IMR-90 (cell line): ENCODE data around the gene NETO2. TPM values are rescaled to one million over a fixed set of nuclear protein-coding genes. Genes with fewer than 3 reads are reported as not detected.

Experiments used
- ATAC-seq: fragments of 200-7000 bp; cut with Tn5 transposase; 2 replicates; pipeline ENCODE4 v1.9.1; 2020; ENCODE audit warnings: low read depth, mild to moderate bottlenecking, moderate library complexity
- BruUV-seq: library from RNA; stranded (reverse); fragments of 400-500 nt; replicated peaks from 2 replicates; lab custom pipeline; 2021; lab: Mats Ljungman, UMichigan
- CTCF ChIA-PET: fragments of 300-600 bp; formaldehyde crosslinking; extraction: SDS; loops from one replicate; lab custom pipeline; 2021; ENCODE audit warnings: antibody characterized with exemption; lab: Yijun Ruan, JAX
- POLR2A ChIA-PET: fragments of 300-600 bp; sonication (Branson Sonifier 250); formaldehyde crosslinking; loops from one replicate; lab custom pipeline; 2022; ENCODE audit warnings: antibody characterized with exemption; ENCODE audit not compliant: unreplicated experiment; lab: Charles Lee
- DNase-seq: peaks from one replicate; pipeline ENCODE4 v3.0.0; 2013
- H2AFZ ChIP-seq: replicated peaks from 2 replicates; pipeline ENCODE3; 2013; ENCODE audit warnings: low read length, mild to moderate bottlenecking; ENCODE audit not compliant: poor library complexity
- H2AK5ac ChIP-seq: 2 replicates; pipeline ENCODE4 v1.6.1; 2013; ENCODE audit warnings: low read depth, low read length, inconsistent platforms
- H2AK9ac ChIP-seq: replicated peaks from 2 replicates; pipeline ENCODE3; 2013; ENCODE audit warnings: mild to moderate bottlenecking, low read depth, low read length, moderate library complexity; ENCODE audit not compliant: poor library complexity
- H2BK120ac ChIP-seq: 2 replicates; pipeline ENCODE4 v1.6.1; 2013; ENCODE audit warnings: low read depth, low read length, inconsistent platforms
- H2BK15ac ChIP-seq: 3 replicates; pipeline ENCODE4 v1.6.1; 2013; ENCODE audit warnings: low read depth, low read length, inconsistent platforms
- H2BK20ac ChIP-seq: 2 replicates; pipeline ENCODE4 v1.6.1; 2013; ENCODE audit warnings: low read depth, mild to moderate bottlenecking, inconsistent platforms, low read length, moderate library complexity
- H2BK5ac ChIP-seq: 2 replicates; pipeline ENCODE4 v1.6.1; 2013; ENCODE audit warnings: mild to moderate bottlenecking, low read depth, low read length, inconsistent platforms; ENCODE audit not compliant: poor library complexity, severe bottlenecking
- H3K14ac ChIP-seq: replicated peaks from 2 replicates; pipeline ENCODE4 v1.6.1; 2013; ENCODE audit warnings: low read depth, low read length, inconsistent platforms
- H3K18ac ChIP-seq: 2 replicates; pipeline ENCODE4 v1.6.1; 2013; ENCODE audit warnings: low read depth, low read length, control low read depth
- H3K23ac ChIP-seq: 2 replicates; pipeline ENCODE4 v1.6.1; 2013; ENCODE audit warnings: low read depth, low read length, inconsistent platforms
- H3K27ac ChIP-seq: 2 replicates; pipeline ENCODE4 v1.5.1; 2013; ENCODE audit warnings: mild to moderate bottlenecking, control low read depth, low read length; ENCODE audit not compliant: insufficient read depth
- H3K27me3 ChIP-seq: 2 replicates; pipeline ENCODE4 v1.6.1; 2013; ENCODE audit warnings: low read length; ENCODE audit not compliant: control insufficient read depth, insufficient read depth
- H3K36me3 ChIP-seq: 2 replicates; pipeline ENCODE4 v1.6.1; 2013; ENCODE audit warnings: low read length, mixed read lengths; ENCODE audit not compliant: control insufficient read depth, insufficient read depth
- H3K4ac ChIP-seq: 2 replicates; pipeline ENCODE4 v1.6.1; 2013; ENCODE audit warnings: low read depth, low read length, inconsistent platforms
- H3K4me1 ChIP-seq: 2 replicates; pipeline ENCODE4 v1.6.1; 2013; ENCODE audit warnings: low read length, mixed read lengths; ENCODE audit not compliant: control insufficient read depth, insufficient read depth
- H3K4me2 ChIP-seq: 2 replicates; pipeline ENCODE4 v1.6.1; 2013; ENCODE audit warnings: low read depth, mild to moderate bottlenecking, control low read depth, low read length, moderate library complexity
- H3K4me3 ChIP-seq: 2 replicates; pipeline ENCODE4 v1.5.1; 2013; ENCODE audit warnings: low read depth, mild to moderate bottlenecking, control low read depth, low read length, moderate library complexity; ENCODE audit not compliant: insufficient read depth
- H3K56ac ChIP-seq: 2 replicates; pipeline ENCODE4 v1.6.1; 2013; ENCODE audit warnings: low read length, inconsistent platforms; ENCODE audit not compliant: insufficient read depth; ENCODE audit errors: extremely low read depth
- H3K79me1 ChIP-seq, 2 experiments: 2 replicates each; pipeline ENCODE4 v1.6.1; 2013; ENCODE audit warnings: low read length in 2 of 2, inconsistent platforms in 1 of 2, low read depth in 1 of 2
- H3K9ac ChIP-seq: 2 replicates; pipeline ENCODE4 v1.6.1; 2013; ENCODE audit warnings: low read depth, low read length, control low read depth
- H3K9me1 ChIP-seq: 2 replicates; pipeline ENCODE4 v1.6.1; 2013; ENCODE audit warnings: low read length, inconsistent platforms; ENCODE audit not compliant: insufficient read depth
- H3K9me3 ChIP-seq: 2 replicates; pipeline ENCODE4 v1.6.1; 2013; ENCODE audit warnings: low read length; ENCODE audit not compliant: control insufficient read depth, insufficient read depth
- H4K20me1 ChIP-seq: 2 replicates; pipeline ENCODE4 v1.6.1; 2013; ENCODE audit warnings: low read length, inconsistent platforms; ENCODE audit not compliant: insufficient read depth
- H4K5ac ChIP-seq: 2 replicates; pipeline ENCODE4 v1.6.1; 2013; ENCODE audit warnings: mild to moderate bottlenecking, low read depth, low read length, control low read depth
- H4K8ac ChIP-seq, 2 experiments: 2 replicates each; pipeline ENCODE4 v1.6.1; 2013; ENCODE audit warnings: low read depth in 2 of 2, low read length in 2 of 2, control low read depth in 1 of 2, inconsistent platforms in 1 of 2
- H4K91ac ChIP-seq: 2 replicates; pipeline ENCODE4 v1.6.1; 2013; ENCODE audit warnings: low read depth, low read length, inconsistent platforms; ENCODE audit not compliant: insufficient read depth
- CEBPB ChIP-seq: IDR thresholded peaks from 2 replicates; pipeline ENCODE4 v1.6.1; 2012; ENCODE audit warnings: low read depth, low read length, improper control_type of control experiment
- MXI1 ChIP-seq: IDR thresholded peaks from 2 replicates; pipeline ENCODE4 v1.6.1; 2012; ENCODE audit warnings: low read depth, mild to moderate bottlenecking, low read length, moderate library complexity, borderline replicate concordance
- NFE2L2 ChIP-seq: fragments of 150-350 bp; IDR thresholded peaks from 2 replicates; pipeline ENCODE4 v1.6.1; 2016; ENCODE audit warnings: low read depth, mild to moderate bottlenecking, low read length
- RAD21 ChIP-seq: IDR thresholded peaks from 2 replicates; pipeline ENCODE4 v1.6.1; 2012; ENCODE audit warnings: low read length, improper control_type of control experiment
- WGBS, 2 experiments: methylation state at CpG; one replicate each; pipeline versions ENCODE4 v1.1.5 to v1.1.7; 2013; ENCODE audit warnings: missing lambda C conversion rate in 2 of 2; ENCODE audit not compliant: insufficient read length in 1 of 2; ENCODE audit errors: extremely low coverage in 2 of 2; 5-methylcytosine and 5-hydroxymethylcytosine counted together
- dilution Hi-C: fragments of 300-500 bp; cut with HindIII; formaldehyde crosslinking; loops from one replicate; pipeline ENCODE4 v1.14.3; 2018; ENCODE audit warnings: low sequenced_read_pairs; ENCODE audit not compliant: unreplicated experiment
- in situ Hi-C: fragments of 300-500 bp; cut with MboI; formaldehyde crosslinking; loops from 3 replicates; pipeline ENCODE4 v1.14.3; 2019; ENCODE audit warnings: low sequenced_read_pairs, inconsistent platforms, mixed read lengths
- intact Hi-C: fragments of 100-400 bp; cut with micrococcal nuclease; formaldehyde crosslinking; loops from 2 replicates; pipeline ENCODE4 v1.10.0; 2022
- polyA plus RNA-seq, 3 experiments: library from polyadenylated mRNA; depleted of rRNA; stranded (reverse); fragments of >200 nt; gene quantifications; 2 replicates each; pipeline ENCODE4 v1.2.3, GENCODE V29; 2012; ENCODE audit warnings: low replicate concordance in 1 of 3
- total RNA-seq: library from RNA; depleted of rRNA; stranded (reverse); fragments of >200 nt; gene quantifications from 2 replicates; pipeline ENCODE4 v1.2.3, GENCODE V29; 2012

NETO2 gene
- total and polyA plus RNA-seq, 2 of the 4 experiments (the other 2 are of a cell fraction), result 38.5 to 39.3 TPM

DNA sequence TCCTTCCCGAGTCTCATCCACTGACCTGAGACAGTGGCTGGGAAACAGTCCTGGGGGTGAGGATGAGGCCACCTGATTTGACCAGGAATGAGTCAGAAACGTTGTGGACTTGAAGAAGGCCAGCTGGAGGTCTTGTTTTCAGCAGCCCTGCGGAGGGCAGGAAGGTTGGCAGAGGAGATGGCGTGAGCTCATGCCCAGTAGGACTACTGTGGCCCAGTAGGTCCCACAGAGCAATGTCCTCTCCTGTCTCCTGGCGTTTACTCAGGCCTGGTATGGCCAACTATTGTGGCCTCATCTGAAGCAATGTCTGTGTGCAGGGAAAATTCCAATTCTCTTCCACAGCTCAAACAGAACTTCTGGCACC lies 86.1 kb downstream of the NETO2 start:
- CTCF ChIA-PET, result no interaction called here

More for the DNA sequence above, 86.1 kb downstream of the NETO2 start:
- Histone ChIP-seq H3K9me3 (no peaks in the 10 kb centered on the region), H2AFZ (no peak overlapping the region), H4K8ac (no peak overlapping the region), H3K36me3 (no peaks in the 10 kb centered on the region), H2AK5ac (no peak overlapping the region), H2BK5ac (no peak overlapping the region), H2BK120ac (no peak overlapping the region), H2AK9ac (no peak overlapping the region), H3K4me3 (no peak overlapping the region), H3K79me1 (no peaks in the 10 kb centered on the region), H3K27me3 (peaks cover 10% of the 10 kb centered on the region), H3K9me1 (no peaks in the 10 kb centered on the region), H3K27ac (no peak overlapping the region), H3K56ac (no peak overlapping the region), H3K9ac (no peak overlapping the region), H2BK15ac (no peak overlapping the region), H3K4me2 (no peak overlapping the region), H4K91ac (no peak overlapping the region), H3K4me1 (no peaks in the 10 kb centered on the region), H3K23ac (no peak overlapping the region), H4K5ac (no peak overlapping the region), H3K4ac (no peak overlapping the region), H2BK20ac (no peak overlapping the region), H3K14ac (no peak overlapping the region), H4K20me1 (no peaks in the 10 kb centered on the region), H3K18ac (no peak overlapping the region)
- 0% methylated on average over 1 of the region's 5 CpGs; no CpG with 5 or more reads in 1 of the 2 experiments for WGBS, 2 experiments
- intact Hi-C loops (no loop called here), in situ Hi-C loops (no loop called here), dilution Hi-C loops (no loop called here)
- no TSS peak for BruUV-seq
- POLR2A ChIA-PET, result no interaction called here
- DNase-seq, result no peak
- TF ChIP-seq NFE2L2 (no peak), MXI1 (no peak), RAD21 (no peak), CEBPB (no peak)
- no peak for ATAC-seq
